ENCODE measurements around the gene TMCO1. TPM values are rescaled to one million over a fixed set of nuclear protein-coding genes. Genes with fewer than 3 reads are reported as not detected.
"Not testable (repeated sequence)": the region's sequence is repeated elsewhere in the genome, so short reads cannot be mapped to it uniquely, and the experiment has no call there.

Gene TMCO1
- total and polyA plus RNA-seq, 12 donors = 33.4 to 280 (median 120) TPM

DNA sequence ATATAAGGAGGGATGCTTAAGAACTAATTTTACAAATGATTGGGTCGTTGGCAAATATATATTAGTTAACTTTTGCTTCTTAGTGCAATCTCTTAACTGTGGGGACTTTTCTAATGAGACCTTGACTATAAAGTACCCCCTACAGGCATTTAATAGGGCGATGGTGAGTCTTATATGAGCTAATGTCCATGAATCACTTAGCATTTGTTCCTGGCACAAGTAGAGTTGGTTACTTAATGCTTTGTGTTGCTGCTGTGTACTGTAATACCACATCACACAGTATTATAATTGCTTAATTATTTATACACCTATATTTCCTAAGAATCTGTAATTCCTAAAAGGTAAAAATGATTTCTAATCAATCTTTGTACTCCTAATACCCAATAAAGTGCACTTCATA is 25.3 kb upstream of the TMCO1 start:
- WGBS, 4 donors = 49 to 73% (median 62%) methylated on average over 2 of the region's 2 CpGs
- intact Hi-C loops (cut with DNase I) = no loop called here
- H3K9me3 ChIP-seq (replicated peaks in 1 of 3) = peaks cover 0 to 4% (median 0%) of the 10 kb centered on the region in 3 donors
- TF ChIP-seq POLR2A (IDR thresholded peaks at IDR 0.05) = no peak
- TF ChIP-seq, protein P1, sequence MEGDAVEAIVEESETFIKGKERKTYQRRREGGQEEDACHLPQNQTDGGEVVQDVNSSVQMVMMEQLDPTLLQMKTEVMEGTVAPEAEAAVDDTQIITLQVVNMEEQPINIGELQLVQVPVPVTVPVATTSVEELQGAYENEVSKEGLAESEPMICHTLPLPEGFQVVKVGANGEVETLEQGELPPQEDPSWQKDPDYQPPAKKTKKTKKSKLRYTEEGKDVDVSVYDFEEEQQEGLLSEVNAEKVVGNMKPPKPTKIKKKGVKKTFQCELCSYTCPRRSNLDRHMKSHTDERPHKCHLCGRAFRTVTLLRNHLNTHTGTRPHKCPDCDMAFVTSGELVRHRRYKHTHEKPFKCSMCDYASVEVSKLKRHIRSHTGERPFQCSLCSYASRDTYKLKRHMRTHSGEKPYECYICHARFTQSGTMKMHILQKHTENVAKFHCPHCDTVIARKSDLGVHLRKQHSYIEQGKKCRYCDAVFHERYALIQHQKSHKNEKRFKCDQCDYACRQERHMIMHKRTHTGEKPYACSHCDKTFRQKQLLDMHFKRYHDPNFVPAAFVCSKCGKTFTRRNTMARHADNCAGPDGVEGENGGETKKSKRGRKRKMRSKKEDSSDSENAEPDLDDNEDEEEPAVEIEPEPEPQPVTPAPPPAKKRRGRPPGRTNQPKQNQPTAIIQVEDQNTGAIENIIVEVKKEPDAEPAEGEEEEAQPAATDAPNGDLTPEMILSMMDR (IDR thresholded peaks at IDR 0.05) = no peak
- H3K36me3 ChIP-seq (replicated peaks in 1 of 2) = no peaks in the 10 kb centered on the region
- no peak overlapping the region for H3K27ac ChIP-seq
- H3K27me3 ChIP-seq = no peaks in the 10 kb centered on the region
- DNase-seq = no peak
- no peak overlapping the region for H3K4me3 ChIP-seq
- H3K4me1 ChIP-seq (replicated peaks in 1 of 2) = no peaks in the 10 kb centered on the region

DNA sequence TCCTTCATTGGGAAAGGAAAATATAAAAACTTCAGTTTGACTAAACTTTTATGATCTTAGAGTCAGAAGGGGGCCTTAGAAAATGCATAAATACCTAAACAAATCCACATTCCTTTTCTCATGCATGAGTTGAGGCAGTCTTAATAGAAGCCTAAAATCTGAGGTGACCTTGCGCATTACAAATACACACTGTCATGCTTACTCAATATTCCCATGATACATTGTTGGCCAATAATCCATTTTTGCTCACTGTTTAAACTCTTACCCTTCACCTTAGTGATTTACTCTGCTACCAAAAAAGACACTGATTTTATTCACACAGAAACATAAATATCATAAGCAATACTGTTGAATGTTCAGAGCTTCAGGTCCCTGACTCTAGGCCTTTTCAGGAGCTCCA is 19.1 kb upstream of the TMCO1 start:
- H3K36me3 ChIP-seq (replicated peaks in 1 of 2) = no peaks in the 10 kb centered on the region
- no peaks in the 10 kb centered on the region for H3K27me3 ChIP-seq
- no peak overlapping the region for H3K27ac ChIP-seq
- H3K9me3 ChIP-seq (replicated peaks in 1 of 3) = peaks cover 0 to 4% (median 0%) of the 10 kb centered on the region in 3 donors
- no peak for DNase-seq
- TF ChIP-seq POLR2A (IDR thresholded peaks at IDR 0.05) = no peak
- TF ChIP-seq, protein P1 (IDR thresholded peaks at IDR 0.05) = no peak
- 97 to 100% (median 100%) methylated on average over 1 of the region's 1 CpG for WGBS, 4 donors
- no peaks in the 10 kb centered on the region for H3K4me1 ChIP-seq (replicated peaks in 1 of 2)
- intact Hi-C loops (cut with DNase I) = no loop called here
- H3K4me3 ChIP-seq = no peak overlapping the region

DNA sequence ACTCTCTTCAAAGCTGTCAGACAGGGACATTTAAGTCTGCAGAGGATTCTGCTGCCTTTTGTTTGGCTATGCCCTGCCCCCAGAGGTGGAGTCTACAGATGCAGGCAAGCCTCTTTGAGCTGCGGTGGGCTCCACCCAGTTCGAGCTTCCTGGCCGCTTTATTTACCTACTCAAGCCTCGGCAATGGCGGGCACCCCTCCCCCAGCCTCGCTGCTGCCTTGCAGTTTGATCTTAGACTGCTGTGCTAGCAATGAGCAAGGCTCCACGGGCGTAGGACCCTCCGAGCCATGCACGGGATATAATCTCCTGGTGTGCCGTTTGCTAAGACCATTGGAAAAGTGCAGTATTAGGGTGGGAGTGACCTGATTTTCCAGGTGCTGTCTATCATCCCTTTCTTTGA is 14.9 kb upstream of the TMCO1 start:
- intact Hi-C loops (cut with DNase I); H3K9me3 ChIP-seq (replicated peaks in 1 of 3); H3K4me1 ChIP-seq (replicated peaks in 1 of 2); H3K27me3 ChIP-seq; H3K4me3 ChIP-seq; H3K36me3 ChIP-seq (replicated peaks in 1 of 2); H3K27ac ChIP-seq; DNase-seq: not testable (repeated sequence)
- 87 to 93% (median 92%) methylated on average over 9 to 11 of the region's 11 CpGs for WGBS, 4 donors

DNA sequence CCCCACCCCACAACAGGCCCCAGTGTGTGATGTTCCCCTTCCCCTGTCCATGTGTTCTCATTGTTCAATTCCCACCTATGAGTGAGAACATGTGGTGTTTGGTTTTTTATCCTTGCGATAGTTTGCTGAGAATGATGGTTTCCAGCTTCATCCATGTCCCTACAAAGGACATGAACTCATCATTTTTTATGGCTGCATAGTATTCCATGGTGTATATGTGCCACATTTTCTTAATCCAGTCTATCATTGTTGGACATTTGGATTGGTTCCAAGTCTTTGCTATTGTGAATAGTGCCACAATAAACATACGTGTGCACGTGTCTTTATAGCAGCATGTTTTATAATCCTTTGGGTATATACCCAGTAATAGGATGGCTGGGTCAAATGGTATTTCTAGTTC is 9.5 kb upstream of the TMCO1 start:
- 70 to 100% (median 79%) methylated on average over 2 of the region's 3 CpGs; no CpG with 5 or more reads in 1 of the 4 donors for WGBS, 4 donors

DNA sequence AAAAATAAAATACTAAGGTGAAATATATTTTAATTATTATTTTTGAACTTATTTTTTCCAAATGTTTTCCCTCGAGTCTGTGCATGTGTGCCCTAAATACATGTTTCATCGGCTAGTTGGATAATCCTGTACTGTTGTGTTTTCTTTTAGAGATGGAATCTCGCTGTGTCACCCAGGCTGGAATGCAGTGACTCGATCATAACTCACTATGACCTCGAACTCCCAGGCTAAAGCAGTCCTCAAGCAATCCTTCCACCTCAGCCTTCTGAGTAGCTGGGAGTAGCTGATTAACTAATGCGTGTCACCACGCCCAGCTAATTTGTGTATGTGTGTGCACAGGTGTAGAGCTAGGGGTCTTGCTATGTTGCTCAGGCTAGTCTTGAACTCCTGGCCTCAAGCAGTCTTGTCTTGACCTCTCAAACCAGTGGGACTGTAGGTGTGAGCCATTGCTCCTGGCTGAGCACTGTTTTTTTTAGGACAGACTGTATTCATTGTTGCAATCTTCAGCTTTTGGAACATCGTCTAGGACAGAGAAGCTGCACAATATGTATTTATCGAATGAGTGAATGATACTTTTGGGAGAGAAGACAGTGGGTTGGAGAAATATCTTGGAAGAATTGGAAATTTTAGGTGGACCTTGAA is 4.8 kb upstream of the TMCO1 start:
- Histone ChIP-seq H3K27me3 (no peaks in the 10 kb centered on the region), H3K27ac (peak overlapping the region in 1 of 5 donors; percentile 13), H3K4me1 (replicated peaks in 1 of 2) (peaks cover 8 to 13% of the 10 kb centered on the region in 2 donors), H3K4me3 (no peak overlapping the region), H3K36me3 (replicated peaks in 1 of 2) (no peaks in the 10 kb centered on the region), H3K9me3 (replicated peaks in 1 of 3) (no peaks in the 10 kb centered on the region)
- DNase-seq = peak in 5 of 7 donors; percentile 31 to 56 (median 34)
- no peak for TF ChIP-seq POLR2A (IDR thresholded peaks at IDR 0.05)
- TF ChIP-seq, protein P1 (IDR thresholded peaks at IDR 0.05) = no peak
- intact Hi-C loops (cut with DNase I) = no loop called here
- 62 to 74% (median 64%) methylated on average over 9 of the region's 9 CpGs for WGBS, 4 donors

More for the DNA sequence above, 9.5 kb upstream of the TMCO1 start:
- H3K27ac ChIP-seq; intact Hi-C loops (cut with DNase I); H3K4me3 ChIP-seq; H3K9me3 ChIP-seq (replicated peaks in 1 of 3); H3K4me1 ChIP-seq (replicated peaks in 1 of 2); H3K27me3 ChIP-seq; H3K36me3 ChIP-seq (replicated peaks in 1 of 2); DNase-seq: not testable (repeated sequence)
